ES-I3 (cell line): ENCODE results near the gene PELI2.

ENCODE experiments used
- H3K36me3 ChIP-seq: 2 replicates; pipeline ENCODE4 v1.6.1; 2013; ENCODE audit warnings: mild to moderate bottlenecking, low read length, control low read depth, moderate library complexity; ENCODE audit not compliant: insufficient read depth
- H3K4me1 ChIP-seq: 2 replicates; pipeline ENCODE4 v1.6.1; 2013; ENCODE audit warnings: mild to moderate bottlenecking, control low read depth, low read length; ENCODE audit not compliant: insufficient read depth
- H3K9ac ChIP-seq: 2 replicates; pipeline ENCODE4 v1.6.1; 2013; ENCODE audit warnings: low read depth, mild to moderate bottlenecking, low read length, moderate library complexity
- H3K9me3 ChIP-seq: 2 replicates; pipeline ENCODE4 v1.6.1; 2013; ENCODE audit warnings: mild to moderate bottlenecking, low read length, moderate library complexity; ENCODE audit not compliant: control insufficient read depth, insufficient read depth

Gene PELI2

GRCh38 chr14:56333359-56334292 is 215.4 kb downstream of the PELI2 start:
- Histone ChIP-seq H3K4me1 (peaks cover 11% of the 10 kb centered on the region; the same call in 1 of the 2 replicates), H3K9ac (no peak overlapping the region), H3K9me3 (no peaks in the 10 kb centered on the region), H3K36me3 (no peaks in the 10 kb centered on the region)

GRCh38 chr14:56334458-56334857 is 216.2 kb downstream of the PELI2 start:
- Histone ChIP-seq H3K9ac (no peak overlapping the region), H3K36me3 (no peaks in the 10 kb centered on the region), H3K4me1 (peaks cover 11% of the 10 kb centered on the region; the same call in 1 of the 2 replicates), H3K9me3 (no peaks in the 10 kb centered on the region)

GRCh38 chr14:56338674-56339073 is 220.5 kb downstream of the PELI2 start:
- Histone ChIP-seq H3K9me3 (no peaks in the 10 kb centered on the region), H3K36me3 (no peaks in the 10 kb centered on the region), H3K4me1 (peaks cover 5% of the 10 kb centered on the region; the same call in 1 of the 2 replicates), H3K9ac (no peak overlapping the region)

GRCh38 chr14:56339855-56340701 is 221.9 kb downstream of the PELI2 start:
- Histone ChIP-seq H3K4me1 (no peaks in the 10 kb centered on the region), H3K9ac (no peak overlapping the region), H3K9me3 (no peaks in the 10 kb centered on the region)

GRCh38 chr14:56340932-56341331 is 222.7 kb downstream of the PELI2 start:
- Histone ChIP-seq H3K36me3 (no peaks in the 10 kb centered on the region), H3K9ac (no peak overlapping the region), H3K9me3 (no peaks in the 10 kb centered on the region), H3K4me1 (no peaks in the 10 kb centered on the region)

More at GRCh38 chr14:56339855-56340701, 221.9 kb downstream of the PELI2 start:
- no peaks in the 10 kb centered on the region for H3K36me3 ChIP-seq

- H3K36me3 ChIP-seq, result no peaks in the 10 kb centered on the region
- H3K9me3 ChIP-seq, result no peaks in the 10 kb centered on the region; the same call in 1 of the 2 replicates
- H3K4me1 ChIP-seq, result no peaks in the 10 kb centered on the region
- no peak overlapping the region for H3K9ac ChIP-seq
Measured at GRCh38 chr14:56341766-56342493, 223.7 kb downstream of the PELI2 start.

- Histone ChIP-seq H3K9ac (no peak overlapping the region), H3K9me3 (no peaks in the 10 kb centered on the region; the same call in 1 of the 2 replicates), H3K36me3 (no peaks in the 10 kb centered on the region), H3K4me1 (no peaks in the 10 kb centered on the region)
Measured at GRCh38 chr14:56342494-56342942, 224.3 kb downstream of the PELI2 start.

GRCh38 chr14:56349960-56350359 is 231.7 kb downstream of the PELI2 start:
- no peak overlapping the region for H3K9ac ChIP-seq
- H3K36me3 ChIP-seq, result no peaks in the 10 kb centered on the region
- no peaks in the 10 kb centered on the region for H3K4me1 ChIP-seq
- peaks cover 6% of the 10 kb centered on the region; the same call in 1 of the 2 replicates for H3K9me3 ChIP-seq
